ENCODE data around the gene ALOX5AP.

GRCh38 chr13:30692113-30692512 lies 43.2 kb upstream of the ALOX5AP start:
- TF ChIP-seq CTCF (IDR thresholded peaks at IDR 0.05; ENCODE audit: low read depth, low read length) (no peak), EZH2phosphoT487 (IDR thresholded peaks at IDR 0.05; ENCODE audit: low read depth) (no peak)
